ENCODE measurements around the gene SEMA3B.

DNA sequence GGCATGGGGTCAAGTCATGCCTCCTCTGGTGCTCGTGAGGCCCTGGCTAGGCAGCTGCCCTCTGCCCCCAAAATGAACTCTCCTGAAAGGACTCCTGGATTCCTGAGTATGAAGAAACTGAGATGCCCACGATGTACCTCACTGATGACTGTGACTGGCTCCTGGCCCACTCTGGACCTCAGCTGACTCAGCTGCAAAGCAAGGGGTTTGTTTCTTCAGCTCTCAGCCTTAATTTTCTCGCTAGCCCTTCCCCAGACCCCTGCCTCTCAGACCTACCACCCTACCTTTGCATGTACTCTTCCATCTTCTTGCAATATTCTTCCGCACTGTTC is 38.2 kb upstream of the SEMA3B start:
- TF ChIP-seq, protein P1, sequence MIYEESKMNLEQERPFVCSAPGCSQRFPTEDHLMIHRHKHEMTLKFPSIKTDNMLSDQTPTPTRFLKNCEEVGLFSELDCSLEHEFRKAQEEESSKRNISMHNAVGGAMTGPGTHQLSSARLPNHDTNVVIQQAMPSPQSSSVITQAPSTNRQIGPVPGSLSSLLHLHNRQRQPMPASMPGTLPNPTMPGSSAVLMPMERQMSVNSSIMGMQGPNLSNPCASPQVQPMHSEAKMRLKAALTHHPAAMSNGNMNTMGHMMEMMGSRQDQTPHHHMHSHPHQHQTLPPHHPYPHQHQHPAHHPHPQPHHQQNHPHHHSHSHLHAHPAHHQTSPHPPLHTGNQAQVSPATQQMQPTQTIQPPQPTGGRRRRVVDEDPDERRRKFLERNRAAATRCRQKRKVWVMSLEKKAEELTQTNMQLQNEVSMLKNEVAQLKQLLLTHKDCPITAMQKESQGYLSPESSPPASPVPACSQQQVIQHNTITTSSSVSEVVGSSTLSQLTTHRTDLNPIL (CRISPR knock-in tag; IDR thresholded peaks at IDR 0.05; ENCODE audit: low read depth): no peak
- TF ChIP-seq ZC3H10 (CRISPR knock-in tag; IDR thresholded peaks at IDR 0.05) (no peak), PATZ1 (CRISPR knock-in tag; IDR thresholded peaks at IDR 0.05; ENCODE audit: borderline replicate concordance) (no peak), OSR1 (CRISPR knock-in tag; IDR thresholded peaks at IDR 0.05) (no peak), TCF4 (CRISPR knock-in tag; IDR thresholded peaks at IDR 0.05; ENCODE audit: borderline replicate concordance) (no peak), BACH2 (CRISPR knock-in tag; IDR thresholded peaks at IDR 0.05; ENCODE audit: borderline replicate concordance) (no peak), GLIS3 (CRISPR knock-in tag; IDR thresholded peaks at IDR 0.05) (no peak), ISL1 (CRISPR knock-in tag; IDR thresholded peaks at IDR 0.05) (no peak), ESRRG (CRISPR knock-in tag; IDR thresholded peaks at IDR 0.05) (no peak)
